GM19463 (cell line): ENCODE results near the gene NACA.
"Not testable (repeated sequence)": the region's sequence is repeated elsewhere in the genome, so short reads cannot be mapped to it uniquely, and the experiment has no call there.

Experiments used
- ATAC-seq: cut with Tn5 transposase; IDR thresholded peaks from one replicate; pipeline ENCODE4 v1.9.1; 2021; ENCODE audit warnings: mild to moderate bottlenecking, moderate library complexity; ENCODE audit not compliant: unreplicated experiment

NACA gene

DNA sequence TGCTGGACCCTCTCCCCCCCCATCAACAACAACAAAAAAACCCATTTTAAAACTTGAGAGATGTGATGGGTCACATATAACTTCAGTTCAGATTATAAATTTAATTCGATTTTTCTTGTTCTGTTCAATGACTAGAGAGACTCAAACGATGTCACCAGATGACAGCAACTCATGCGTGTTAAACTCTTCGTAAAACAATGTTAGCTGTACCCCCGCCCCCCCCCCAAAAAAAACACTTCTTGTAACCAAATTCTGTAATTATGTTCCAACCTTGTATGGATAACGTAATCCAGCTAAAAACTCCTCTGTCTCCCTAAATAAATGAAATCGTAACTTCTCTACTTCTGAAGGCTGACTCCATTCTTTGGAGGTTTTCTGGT, 614 bp upstream of the NACA start:
- no peak for ATAC-seq

DNA sequence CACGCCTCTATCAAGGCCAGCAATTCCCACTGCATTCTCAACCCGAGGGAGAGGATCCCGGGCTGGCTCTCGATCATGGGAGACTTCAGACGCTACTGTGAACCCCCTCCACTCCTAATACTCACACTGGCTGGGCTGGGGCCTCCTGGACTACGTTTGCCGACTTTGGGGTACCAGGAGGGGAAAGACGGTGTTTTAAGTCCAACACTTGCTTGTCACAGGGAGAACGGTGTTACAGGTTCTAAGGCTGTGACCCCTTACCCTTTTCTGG, 463 bp downstream of the NACA start:
- ATAC-seq, result no peak

DNA sequence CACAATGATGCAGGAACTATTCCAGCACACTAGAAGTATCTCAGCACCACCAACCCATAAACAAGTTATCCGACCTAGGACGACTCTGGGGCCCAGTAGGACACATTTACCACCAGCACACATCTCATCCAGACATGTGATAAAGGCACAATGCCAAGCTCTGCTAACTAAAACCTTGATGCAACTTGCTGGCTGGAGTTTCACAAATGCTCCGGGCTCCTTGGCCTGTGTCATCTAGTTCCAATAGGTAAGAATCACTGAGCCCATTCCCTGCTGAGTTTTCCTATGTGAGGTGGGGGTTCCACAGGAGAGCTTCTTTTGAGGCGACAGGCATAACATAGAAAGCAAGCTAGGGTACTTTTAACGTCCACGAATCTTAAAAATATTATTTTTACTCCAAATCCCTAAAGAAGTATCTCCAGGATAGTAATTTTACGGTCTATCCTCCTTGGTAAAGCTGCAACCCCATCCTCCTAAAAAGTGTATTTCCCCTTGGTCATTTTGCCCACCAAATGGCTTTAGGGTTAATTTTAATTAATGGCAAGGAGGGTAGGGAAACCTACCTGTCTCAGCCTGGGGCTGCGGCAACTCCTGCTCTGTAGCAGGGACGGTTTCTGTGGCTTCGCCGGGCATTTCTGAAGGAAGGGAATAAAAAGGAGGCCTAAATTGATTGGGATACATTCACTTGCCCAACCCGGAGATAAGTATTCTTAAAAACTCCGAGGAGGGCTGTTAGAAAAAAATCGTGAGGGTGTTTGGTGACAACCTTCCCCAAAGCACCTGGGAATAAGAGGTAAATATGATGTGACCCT, 1.0 kb downstream of the NACA start:
- no peak for ATAC-seq

DNA sequence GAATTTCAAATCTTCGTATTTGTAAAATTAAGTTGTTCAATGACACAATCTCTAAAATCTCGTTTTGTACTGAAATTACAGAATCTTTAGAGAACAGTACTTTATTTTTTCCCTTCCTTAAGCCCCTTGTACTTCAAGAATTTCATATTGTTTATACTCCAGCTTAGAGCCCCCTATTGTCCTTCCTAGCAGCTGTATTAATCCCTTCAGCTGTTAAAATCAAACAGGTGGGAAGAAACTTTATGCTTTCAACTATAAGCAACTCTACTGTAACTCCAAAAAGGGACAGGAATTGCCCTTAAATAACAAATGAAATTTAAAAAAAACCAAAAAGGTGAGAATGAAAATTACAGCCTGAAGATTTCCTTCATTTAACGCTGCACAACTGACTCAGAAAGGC, 1.7 kb downstream of the NACA start:
- ATAC-seq, result no peak

DNA sequence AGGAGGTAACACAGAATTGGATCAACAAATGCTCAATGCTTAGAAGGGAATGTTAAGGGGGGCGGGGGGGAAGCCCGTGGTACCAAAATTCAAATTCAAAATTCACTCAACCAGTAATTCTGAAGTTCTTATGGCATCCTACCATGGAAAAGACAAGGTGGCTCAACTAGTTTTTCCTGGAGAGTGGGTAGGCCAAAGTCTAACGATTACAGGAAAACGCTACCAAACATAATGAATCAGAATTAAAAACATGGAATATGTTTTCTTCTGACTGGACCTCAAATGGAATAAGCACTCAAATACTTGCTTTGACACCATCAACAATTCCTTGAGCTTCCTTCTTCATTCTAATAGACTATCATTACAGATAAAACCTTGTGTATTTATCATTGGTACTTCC, 2.3 kb downstream of the NACA start:
- no peak for ATAC-seq

DNA sequence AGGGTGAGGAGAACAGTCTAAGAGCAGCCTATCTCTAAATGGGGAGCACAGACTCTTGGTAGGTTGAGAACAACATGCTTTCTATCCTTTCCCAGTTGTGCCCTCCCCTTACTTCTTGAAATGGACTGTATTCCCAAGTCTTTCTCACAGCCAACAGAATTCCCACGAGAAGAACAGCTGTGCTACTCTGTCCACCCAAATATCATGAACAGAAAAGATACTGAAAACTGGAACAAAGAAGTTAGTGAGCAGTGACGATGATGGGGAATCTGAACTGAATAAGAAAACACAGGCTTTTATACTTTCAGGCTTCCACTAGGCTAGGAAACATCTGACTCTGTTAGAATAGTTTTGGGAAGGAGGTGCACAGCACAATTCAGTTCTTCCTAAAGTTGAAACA, 3.4 kb downstream of the NACA start:
- ATAC-seq, result no peak

DNA sequence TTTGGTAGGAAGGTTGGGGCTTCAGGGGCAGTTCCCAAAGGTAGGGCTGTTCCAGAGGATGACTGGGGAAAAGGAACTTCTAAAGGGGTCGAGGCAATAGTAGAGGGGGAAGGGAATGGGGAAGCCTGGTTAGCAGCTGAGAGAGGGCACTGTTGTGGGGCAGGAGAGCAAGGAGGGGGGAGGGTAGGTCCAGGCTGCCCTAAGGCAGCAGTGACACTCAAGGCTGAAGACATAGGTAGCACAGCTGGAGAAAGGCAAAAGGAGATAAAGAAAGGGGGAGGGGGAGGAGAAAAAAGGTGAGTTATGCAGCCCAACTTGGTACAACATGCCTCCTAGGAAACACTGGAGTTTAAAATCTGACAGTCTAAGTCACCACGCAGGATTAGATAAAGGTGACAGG, 3.9 kb downstream of the NACA start:
- no peak for ATAC-seq

DNA sequence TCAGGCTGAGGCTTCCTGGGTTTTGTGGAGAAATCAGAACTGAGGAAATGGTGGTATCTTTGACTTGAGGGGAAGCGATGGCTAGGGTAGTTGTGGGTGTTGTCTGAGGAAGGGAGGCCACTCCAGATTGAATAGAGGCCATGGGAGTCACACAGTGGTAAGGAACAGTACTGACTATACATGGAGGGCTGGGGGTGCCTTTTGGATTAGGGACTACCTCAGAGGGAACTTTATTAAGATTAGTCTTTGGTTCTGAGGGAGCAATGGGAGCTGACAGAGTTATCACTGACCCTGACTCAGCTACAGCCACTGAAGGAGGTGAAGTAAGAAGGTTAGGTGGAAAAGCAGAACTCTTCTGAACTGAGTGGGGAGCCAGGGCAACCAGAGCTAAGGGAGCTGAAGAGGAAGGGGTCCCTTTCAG, 4.4 kb downstream of the NACA start:
- ATAC-seq, result no peak

DNA sequence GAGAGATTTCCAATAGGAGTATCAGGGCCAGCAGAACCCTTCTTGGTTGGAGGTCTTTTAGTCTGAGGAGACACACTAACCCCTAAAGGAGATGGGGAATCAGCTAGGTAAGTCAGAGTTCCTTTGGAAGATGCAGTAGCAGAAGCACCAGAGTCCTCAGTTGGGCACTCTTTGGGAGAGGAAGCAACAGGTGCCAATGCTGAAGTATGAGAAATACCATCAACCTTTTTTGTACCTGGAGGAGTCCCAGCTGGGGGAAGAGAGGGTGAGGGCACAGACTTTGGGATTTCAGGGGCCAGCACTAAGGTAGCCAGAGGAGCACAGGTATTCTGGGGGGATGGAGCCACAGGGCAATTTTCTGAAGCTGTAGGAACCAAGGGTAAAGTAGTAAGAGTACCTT, 6.0 kb downstream of the NACA start:
- ATAC-seq, result no peak

DNA sequence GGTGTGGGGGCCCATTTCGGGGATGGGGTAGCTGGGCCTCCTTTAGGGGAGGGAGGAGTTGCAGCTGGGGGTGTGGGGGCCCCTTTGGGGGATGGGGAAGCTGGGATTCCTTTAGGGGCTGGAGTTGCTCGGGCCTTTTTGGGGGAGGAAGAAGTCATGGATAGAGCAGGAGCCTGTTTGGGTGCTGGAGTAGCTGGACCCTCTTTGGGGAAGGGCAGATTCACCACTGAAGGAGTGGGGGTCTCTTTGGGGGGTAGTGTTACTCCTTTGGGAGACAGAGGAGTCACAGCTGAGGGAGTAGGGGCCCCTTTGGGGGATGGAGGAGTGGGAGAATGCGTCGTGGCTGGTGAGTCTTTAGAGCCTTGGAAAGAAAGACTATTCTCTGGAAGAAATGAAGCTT, 6.5 kb downstream of the NACA start:
- ATAC-seq, result no peak

DNA sequence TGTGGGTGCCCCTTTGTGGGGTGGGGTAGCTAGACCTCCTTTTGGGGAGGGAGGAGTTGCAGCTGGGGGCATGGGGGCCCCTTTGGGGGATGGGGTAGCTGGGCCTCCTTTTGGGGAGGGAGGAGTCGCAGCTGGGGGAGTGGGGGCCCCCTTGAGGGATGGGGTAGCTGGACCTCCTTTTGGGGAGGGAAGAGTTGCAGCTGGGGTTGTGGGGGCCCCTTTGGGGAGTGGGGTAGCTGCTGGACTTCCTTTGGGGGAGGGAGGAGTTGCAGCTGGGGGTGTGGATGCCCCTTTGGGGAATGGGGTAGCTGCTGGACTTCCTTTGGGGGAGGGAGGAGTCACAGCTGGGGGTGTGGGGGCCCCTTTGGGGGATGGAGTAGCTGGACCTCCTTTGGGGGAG, 7.0 kb downstream of the NACA start:
- ATAC-seq, result no peak

DNA sequence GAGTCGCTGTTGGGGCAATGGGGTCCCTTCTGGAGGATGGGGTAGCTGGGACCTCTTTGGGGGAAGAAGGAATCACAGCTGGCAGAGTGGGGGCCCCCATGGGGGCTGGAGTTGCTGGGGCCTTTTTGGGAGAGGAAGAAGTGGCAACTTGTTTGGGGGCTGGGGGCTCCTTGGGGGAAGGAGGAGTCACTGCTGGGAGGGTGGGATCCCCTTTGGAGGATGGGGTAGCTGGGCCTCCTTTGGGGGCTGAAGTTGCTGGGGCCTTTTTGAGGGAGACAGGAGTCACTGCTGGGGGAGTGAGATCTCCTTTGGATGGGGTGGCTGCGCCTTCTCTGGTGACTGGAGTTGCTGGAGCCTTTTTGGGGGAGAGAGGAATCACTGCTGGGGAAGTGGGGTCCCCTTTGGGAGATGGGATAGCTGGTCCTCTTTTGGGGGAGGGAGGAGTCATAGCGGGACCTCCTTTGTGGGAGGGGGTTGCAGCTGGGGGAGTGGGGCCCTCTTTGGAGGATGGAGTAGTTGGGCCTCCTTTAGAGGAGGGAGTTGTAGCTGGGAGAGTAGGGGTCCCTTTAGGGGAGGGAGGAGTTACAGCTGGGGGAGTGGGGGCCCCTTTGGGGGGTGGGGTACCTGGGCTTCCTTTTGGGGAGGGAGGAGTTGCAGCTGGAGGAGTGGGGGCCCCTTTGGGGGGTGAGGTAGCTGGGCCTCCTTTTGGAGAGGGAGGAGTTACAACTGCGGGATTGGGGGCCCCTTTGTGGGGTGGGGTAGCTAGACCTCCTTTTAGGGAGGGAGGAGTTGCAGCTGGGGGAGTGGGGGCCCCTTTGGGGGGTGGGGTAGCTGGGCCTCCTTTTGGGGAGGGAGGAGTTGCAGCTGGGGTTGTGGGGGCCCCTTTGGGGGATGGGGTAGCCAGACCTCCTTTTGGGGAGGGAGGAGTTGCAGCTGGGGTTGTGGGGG, 7.9 kb downstream of the NACA start:
- ATAC-seq, result no peak

DNA sequence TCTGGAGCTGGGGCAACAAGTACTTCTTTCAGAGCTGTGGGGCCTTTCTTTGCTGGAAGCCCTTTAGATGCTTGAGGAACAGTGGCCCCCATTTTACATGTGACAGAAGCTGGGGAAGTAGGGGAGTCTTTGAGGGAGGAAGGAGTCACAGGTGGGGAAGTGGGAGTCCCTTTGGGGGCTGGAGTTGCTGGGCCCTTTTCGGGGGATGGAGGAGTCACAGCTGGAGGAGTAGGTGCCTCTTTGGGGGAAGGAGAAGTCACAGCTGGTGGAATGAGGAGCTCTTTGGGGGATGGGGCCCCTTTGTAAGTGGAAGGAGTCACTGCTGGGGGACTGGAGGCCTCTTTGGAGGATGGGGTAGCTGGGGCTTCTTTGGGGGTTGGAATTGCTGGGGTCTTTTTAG, 8.6 kb downstream of the NACA start:
- ATAC-seq, result no peak

DNA sequence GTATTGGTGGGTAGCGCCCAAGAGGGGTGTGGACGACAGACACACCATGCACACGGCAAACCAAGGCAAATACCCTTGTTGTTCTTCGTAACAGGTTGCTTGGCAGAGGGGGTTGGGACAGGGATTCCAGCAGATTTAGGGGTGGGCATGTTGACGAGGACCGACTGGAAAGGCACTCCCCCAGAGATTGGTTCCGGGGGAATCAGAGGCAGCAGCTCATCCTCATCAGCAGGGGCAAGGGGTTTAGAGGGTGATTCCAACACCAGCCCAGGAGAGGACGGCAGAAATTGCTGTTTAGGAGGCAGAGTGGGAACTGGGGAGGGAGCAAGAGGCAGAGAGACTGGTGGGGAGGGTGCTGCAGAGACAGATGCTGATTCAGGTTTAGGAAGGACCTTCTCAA, 9.3 kb downstream of the NACA start:
- no peak for ATAC-seq

DNA sequence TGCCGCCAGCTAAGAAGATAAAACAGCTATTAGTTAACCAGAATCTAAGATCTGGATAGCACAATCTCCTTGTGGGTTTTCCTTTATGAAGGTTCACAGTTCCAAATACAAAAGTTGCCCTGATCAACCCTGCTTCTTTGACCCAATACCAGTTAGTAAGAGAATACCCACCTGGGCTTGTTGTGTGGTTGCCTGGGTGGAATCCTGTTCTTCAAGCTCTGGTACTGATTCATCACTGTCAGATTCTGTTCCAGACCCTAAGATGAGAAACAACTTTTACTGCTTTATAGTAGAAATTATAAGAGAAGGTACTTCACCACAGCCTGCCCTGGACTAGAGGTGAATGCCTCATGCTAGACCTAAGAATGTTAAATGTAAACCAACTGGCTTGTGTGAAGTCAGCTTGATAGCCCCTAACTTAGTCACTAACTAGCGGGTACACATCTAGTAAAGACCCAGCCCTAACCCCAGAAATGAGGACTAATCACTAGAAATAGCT, 10.6 kb downstream of the NACA start:
- no peak for ATAC-seq

DNA sequence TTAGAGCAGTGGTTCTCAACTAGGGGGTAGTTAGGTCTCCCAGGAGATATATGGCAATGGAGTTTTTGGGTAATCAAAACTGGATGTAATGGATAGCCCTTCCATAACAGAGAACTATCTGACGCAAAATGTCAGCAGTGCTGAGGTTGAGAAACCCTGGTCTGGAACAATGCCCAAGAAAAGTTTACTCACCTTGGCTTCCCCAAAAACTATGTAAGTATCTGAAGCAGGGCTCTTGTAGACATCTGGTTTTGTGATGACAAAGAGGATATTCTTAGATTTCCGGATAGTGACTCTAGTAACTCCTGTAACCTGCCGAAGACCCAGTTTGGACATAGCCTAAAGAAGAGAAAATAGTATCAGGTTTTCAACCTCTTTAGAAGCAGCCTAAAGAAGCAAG, 11.8 kb downstream of the NACA start:
- no peak for ATAC-seq

DNA sequence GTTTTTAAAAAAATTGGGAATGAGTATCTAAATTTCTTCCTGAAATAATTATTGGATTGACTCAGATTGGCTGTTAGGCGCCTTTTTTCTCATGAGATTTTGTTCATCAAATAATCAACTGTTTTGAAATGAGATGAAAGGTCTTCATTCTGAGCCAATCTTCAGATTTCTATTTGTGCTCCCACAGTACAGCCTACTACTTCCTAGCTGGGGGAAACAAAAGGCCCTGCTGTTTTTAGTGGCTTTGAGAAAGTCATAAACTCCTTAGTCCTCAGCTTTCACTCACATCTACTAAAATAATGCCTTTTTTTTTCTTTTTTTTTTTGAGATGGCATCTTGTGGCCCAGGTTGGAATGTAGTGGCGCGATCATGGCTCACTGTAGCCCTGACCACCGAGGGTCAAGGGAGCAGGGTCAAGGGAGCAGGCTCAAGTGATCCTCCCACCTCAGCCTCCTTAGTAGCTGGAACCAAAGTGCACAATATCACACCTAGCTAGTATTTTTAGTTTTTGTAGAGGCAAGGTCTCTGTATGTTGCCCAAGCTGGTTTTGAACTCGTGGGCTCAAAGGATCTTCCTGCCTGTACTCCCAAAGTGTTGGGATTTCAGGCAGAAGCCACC, 15.2 kb downstream of the NACA start:
- ATAC-seq, result no peak

DNA sequence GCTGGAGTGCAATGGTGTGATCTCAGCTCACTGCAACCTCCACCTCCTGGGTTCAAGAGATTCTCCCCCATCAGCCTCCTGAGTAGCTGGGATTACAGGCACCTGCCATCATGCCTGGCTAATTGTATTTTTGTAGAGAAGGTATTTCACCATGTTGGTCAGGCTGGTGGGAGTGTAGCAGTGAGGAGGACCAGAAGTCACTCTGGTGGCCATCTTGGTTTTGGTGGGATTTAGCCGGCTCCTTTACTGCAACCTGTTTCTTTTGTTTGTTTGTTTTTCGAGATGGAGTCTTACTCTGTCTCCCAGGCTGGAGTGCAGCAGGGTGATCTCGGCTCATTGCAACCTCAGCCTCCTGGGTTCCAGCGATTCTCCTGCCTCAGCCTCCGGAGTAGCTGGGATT, 20.6 kb downstream of the NACA start:
- ATAC-seq, result not testable (repeated sequence)

DNA sequence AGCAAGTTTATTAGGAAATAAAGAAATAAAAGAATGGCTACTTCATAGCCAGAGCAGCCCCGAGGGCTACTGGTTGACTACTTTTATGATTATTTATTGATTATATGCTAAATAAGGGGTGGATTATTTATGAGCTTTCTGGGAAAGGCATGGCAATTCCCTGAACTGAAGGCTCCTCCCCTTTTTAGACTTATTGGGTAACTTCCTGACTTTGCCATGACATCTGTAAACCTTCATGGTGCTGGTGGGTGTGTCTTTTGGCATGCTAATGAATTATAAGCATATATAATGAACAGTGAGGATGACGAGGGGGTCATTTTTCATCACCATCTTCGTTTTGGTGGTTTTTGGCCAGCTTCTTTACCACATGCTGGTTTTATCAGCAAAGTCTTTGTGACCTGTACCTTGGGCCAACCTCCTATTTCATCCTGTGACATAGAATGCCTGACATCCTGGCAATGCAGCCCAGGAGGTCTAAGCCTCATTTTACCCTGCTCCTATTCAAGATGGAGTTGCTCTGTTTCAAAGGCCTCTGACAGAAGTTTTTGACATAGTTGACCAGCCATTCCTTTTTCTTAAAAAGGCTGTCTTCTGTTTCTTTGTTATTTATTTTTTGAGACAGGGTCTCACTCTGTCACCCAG, 26.0 kb downstream of the NACA start:
- ATAC-seq, result no peak

DNA sequence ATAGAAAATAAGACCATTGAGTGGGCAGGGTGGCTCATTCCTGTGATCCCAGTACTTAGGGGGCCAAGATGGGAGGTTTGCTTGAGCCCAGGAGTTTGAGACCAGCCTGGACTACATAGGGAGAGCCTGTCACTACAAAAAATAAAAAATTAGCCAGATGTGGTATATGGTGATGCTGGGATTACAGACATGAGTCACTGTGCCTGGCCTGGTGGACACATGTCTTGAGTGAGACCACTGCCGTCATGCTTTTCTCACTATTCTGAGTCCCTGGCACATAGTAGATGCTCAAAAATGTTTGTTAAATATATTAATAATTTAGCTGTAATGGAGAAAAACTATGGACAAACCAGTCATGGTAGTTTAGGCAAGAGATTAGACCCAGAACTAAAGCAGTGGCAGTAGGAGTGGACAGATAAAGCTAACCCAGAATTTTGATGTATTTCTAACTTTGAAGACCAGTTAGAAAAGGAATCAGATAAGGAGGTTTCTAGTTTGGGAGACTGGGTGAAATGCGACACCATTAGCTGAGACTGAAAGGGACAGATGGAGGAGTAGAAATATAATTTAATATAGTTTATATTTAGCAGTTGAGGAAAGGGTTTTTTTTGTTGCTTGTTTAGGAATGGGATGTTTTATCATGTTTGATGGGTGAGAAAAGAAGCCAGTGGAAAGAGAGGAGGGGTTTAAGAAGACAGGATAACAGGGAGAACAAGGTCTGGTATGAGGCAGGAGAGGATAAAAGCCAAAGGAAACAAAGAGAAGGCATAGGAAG, 29.6 kb downstream of the NACA start:
- no peak for ATAC-seq

DNA sequence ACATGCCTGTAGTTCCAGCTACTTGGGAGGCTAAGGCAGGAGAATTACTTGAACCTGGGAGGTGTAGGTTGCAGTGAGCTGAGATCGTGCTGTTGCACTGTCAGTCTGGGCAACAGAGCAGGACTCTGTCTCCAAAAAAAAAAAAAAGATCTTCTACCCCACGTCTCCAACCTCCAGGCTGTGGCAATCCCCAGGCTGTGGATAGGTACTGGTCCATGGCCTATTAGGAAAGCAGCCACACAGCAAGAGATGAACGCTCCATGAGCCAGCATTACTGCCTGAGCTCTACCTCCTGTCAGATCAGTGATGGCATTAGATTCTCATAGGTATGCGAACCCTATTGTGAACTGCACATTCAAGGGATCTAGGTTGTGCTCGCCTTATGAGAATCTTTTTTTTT, 30.9 kb downstream of the NACA start:
- no peak for ATAC-seq
